ENCODE measurements around the gene HAAO.
"Not testable (repeated sequence)": the region's sequence is repeated elsewhere in the genome, so short reads cannot be mapped to it uniquely, and the experiment has no call there.

The HAAO gene

DNA sequence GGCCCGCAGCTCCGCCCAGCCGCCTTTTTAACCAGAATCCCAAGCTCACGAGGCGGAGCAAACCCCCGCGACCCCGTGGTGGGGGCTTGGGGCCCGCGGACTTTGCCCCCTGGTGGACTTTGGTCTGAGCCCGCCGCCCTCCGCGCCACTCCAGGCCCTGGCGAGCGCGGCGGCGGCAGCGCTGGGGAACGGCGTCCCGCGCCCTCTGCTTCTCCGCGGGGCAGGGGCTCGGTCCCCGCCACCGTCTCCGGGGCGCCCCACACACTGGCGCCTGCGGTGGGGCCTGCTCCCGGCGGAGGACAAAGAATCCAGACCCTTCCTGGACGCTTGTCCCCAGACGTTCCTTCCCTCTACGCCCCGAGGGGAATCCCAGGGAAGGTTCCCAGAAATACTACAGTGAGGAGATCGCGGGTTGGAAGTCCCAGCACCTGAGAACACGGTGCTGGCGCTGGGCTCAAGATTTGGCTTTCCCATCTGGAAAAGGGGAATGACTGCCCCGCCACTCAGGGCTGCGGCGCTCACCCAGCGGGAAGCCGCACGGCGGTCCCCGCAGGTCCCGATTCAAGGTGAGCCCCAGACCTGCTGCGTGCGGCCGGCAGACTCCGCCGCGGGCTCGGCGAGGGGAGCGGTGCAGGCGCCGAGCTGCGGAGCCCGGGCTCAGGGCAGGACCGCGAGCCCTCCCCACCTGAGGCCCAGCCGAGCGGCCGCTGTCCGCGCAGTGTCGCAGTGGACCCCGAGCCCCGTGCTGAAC, at the start of gene HAAO:
Gene HAAO (minus strand): TSS at position 1 of the 751 bp plus-strand sequence. CDS start 47 bp downstream, outside the sequence.
- peaks cover 22% of the 10 kb centered on the region for H3K27me3 ChIP-seq (replicated peaks; ENCODE audit: control insufficient read depth, insufficient read depth, low read length)
- no peaks in the 10 kb centered on the region for H3K4me1 ChIP-seq (ENCODE audit: control insufficient read depth, insufficient read depth, low read length)
- DNase-seq (ENCODE audit: low read depth): no peak
- H3K9me3 ChIP-seq (ENCODE audit: control insufficient read depth, low read length): no peaks in the 10 kb centered on the region
- no peaks in the 10 kb centered on the region for H3K36me3 ChIP-seq (ENCODE audit: control insufficient read depth, insufficient read depth, low read length, severe bottlenecking)
- peak within 1 kb of the TSS; percentile 25 for H3K9ac ChIP-seq (ENCODE audit: low read length)
- H3K4me3 ChIP-seq (ENCODE audit: low read length): peak within 1 kb of the TSS; percentile 72

DNA sequence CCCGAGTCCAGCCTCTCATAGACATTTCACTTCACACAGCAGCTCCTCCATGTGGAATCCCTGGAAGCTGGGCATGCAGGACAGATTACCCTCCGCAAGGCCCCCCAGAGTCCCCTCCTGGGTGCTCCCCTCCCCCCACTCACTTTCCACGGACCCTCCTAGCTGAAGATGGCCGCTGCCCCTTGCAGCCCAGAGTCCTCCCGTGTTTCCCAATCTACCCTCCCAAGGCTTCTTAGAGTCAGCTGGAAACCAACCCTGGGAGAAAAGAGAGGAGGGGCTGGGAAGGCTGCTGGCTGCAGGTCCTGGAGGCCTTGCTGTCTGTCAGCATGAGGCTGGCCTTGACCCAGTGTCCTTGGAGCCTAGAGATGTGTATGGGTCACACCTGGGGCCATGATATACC, 49.0 kb upstream of the HAAO start:
- DNase-seq (ENCODE audit: low read depth): no peak
- Histone ChIP-seq H3K9ac (ENCODE audit: low read length) (no peak overlapping the region), H3K4me1 (ENCODE audit: control insufficient read depth, insufficient read depth, low read length) (peaks cover 44% of the 10 kb centered on the region), H3K4me3 (ENCODE audit: low read length) (no peak overlapping the region), H3K36me3 (ENCODE audit: control insufficient read depth, insufficient read depth, low read length, severe bottlenecking) (no peaks in the 10 kb centered on the region), H3K27me3 (replicated peaks; ENCODE audit: control insufficient read depth, insufficient read depth, low read length) (no peaks in the 10 kb centered on the region), H3K9me3 (ENCODE audit: control insufficient read depth, low read length) (no peaks in the 10 kb centered on the region)

GRCh38 chr2:42840760-42841159, 48.4 kb upstream of the HAAO start:
- no peak for DNase-seq (ENCODE audit: low read depth)
- H3K27me3 ChIP-seq (replicated peaks; ENCODE audit: control insufficient read depth, insufficient read depth, low read length): no peaks in the 10 kb centered on the region
- no peaks in the 10 kb centered on the region for H3K36me3 ChIP-seq (ENCODE audit: control insufficient read depth, insufficient read depth, low read length, severe bottlenecking)
- no peaks in the 10 kb centered on the region for H3K9me3 ChIP-seq (ENCODE audit: control insufficient read depth, low read length)
- H3K9ac ChIP-seq (ENCODE audit: low read length): peak overlapping the region; percentile 10
- peaks cover 43% of the 10 kb centered on the region for H3K4me1 ChIP-seq (ENCODE audit: control insufficient read depth, insufficient read depth, low read length)
- H3K4me3 ChIP-seq (ENCODE audit: low read length): no peak overlapping the region

DNA sequence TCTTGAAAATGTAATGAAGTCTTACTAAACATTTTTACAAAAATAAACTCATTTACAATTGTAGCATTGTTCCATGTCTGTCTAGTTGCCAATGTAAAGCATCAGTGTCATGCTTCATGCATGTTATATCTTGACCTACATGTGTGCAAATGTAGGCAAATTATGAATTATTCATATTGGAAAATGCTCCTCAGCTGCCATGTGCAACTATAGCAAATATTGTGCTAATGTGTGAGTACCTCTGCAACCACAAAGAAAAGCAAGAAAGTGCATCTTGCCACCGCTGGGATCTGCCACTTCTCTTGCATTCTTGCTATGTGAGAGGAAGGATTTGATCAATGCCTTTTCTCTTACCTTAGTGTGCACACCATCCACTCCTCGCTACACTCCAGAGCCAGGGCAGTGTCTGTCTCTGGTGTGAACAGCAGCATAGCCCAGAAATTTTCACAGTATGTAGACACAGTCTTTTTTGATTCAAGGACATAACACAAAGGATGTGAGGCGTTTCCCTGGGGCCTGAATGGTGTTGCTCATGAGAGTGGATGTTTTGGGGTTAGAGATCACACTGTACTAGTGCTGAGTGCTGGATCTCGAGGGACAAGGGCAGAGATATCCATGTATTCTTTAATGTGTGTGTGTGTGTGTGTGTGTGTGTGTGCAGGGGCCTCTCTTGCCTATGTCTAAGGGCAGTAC, 47.6 kb upstream of the HAAO start:
- Histone ChIP-seq H3K9ac (ENCODE audit: low read length) (peak overlapping the region; percentile 10), H3K36me3 (ENCODE audit: control insufficient read depth, insufficient read depth, low read length, severe bottlenecking) (no peaks in the 10 kb centered on the region), H3K4me1 (ENCODE audit: control insufficient read depth, insufficient read depth, low read length) (peaks cover 35% of the 10 kb centered on the region), H3K9me3 (ENCODE audit: control insufficient read depth, low read length) (no peaks in the 10 kb centered on the region), H3K4me3 (ENCODE audit: low read length) (no peak overlapping the region), H3K27me3 (replicated peaks; ENCODE audit: control insufficient read depth, insufficient read depth, low read length) (no peaks in the 10 kb centered on the region)
- DNase-seq (ENCODE audit: low read depth): no peak

- DNase-seq (ENCODE audit: low read depth): no peak
Observed at GRCh38 chr2:42838133-42838532, 45.8 kb upstream of the HAAO start.

GRCh38 chr2:42835577-42836371, 43.4 kb upstream of the HAAO start:
- Histone ChIP-seq H3K9ac (ENCODE audit: low read length) (peak overlapping the region; percentile 23), H3K9me3 (ENCODE audit: control insufficient read depth, low read length) (no peaks in the 10 kb centered on the region), H3K36me3 (ENCODE audit: control insufficient read depth, insufficient read depth, low read length, severe bottlenecking) (no peaks in the 10 kb centered on the region), H3K27me3 (replicated peaks; ENCODE audit: control insufficient read depth, insufficient read depth, low read length) (no peaks in the 10 kb centered on the region), H3K4me1 (ENCODE audit: control insufficient read depth, insufficient read depth, low read length) (peaks cover 16% of the 10 kb centered on the region), H3K4me3 (ENCODE audit: low read length) (no peak overlapping the region)
- peak; percentile 92 for DNase-seq (ENCODE audit: low read depth)

More at GRCh38 chr2:42838133-42838532, 45.8 kb upstream of the HAAO start:
- H3K4me3 ChIP-seq (ENCODE audit: low read length): no peak overlapping the region
- no peaks in the 10 kb centered on the region for H3K27me3 ChIP-seq (replicated peaks; ENCODE audit: control insufficient read depth, insufficient read depth, low read length)
- H3K9me3 ChIP-seq (ENCODE audit: control insufficient read depth, low read length): no peaks in the 10 kb centered on the region
- no peak overlapping the region for H3K9ac ChIP-seq (ENCODE audit: low read length)
- H3K4me1 ChIP-seq (ENCODE audit: control insufficient read depth, insufficient read depth, low read length): peaks cover 26% of the 10 kb centered on the region
- no peaks in the 10 kb centered on the region for H3K36me3 ChIP-seq (ENCODE audit: control insufficient read depth, insufficient read depth, low read length, severe bottlenecking)

- Histone ChIP-seq H3K4me3 (ENCODE audit: low read length) (no peak overlapping the region), H3K27me3 (replicated peaks; ENCODE audit: control insufficient read depth, insufficient read depth, low read length) (no peaks in the 10 kb centered on the region), H3K4me1 (ENCODE audit: control insufficient read depth, insufficient read depth, low read length) (peaks cover 20% of the 10 kb centered on the region), H3K9ac (ENCODE audit: low read length) (no peak overlapping the region), H3K36me3 (ENCODE audit: control insufficient read depth, insufficient read depth, low read length, severe bottlenecking) (no peaks in the 10 kb centered on the region), H3K9me3 (ENCODE audit: control insufficient read depth, low read length) (no peaks in the 10 kb centered on the region)
- no peak for DNase-seq (ENCODE audit: low read depth)
Observed at GRCh38 chr2:42834161-42834560, 41.8 kb upstream of the HAAO start.

GRCh38 chr2:42832289-42832634, 39.9 kb upstream of the HAAO start:
- Histone ChIP-seq H3K9me3 (ENCODE audit: control insufficient read depth, low read length) (no peaks in the 10 kb centered on the region), H3K36me3 (ENCODE audit: control insufficient read depth, insufficient read depth, low read length, severe bottlenecking) (no peaks in the 10 kb centered on the region), H3K4me1 (ENCODE audit: control insufficient read depth, insufficient read depth, low read length) (peaks cover 31% of the 10 kb centered on the region), H3K9ac (ENCODE audit: low read length) (no peak overlapping the region), H3K27me3 (replicated peaks; ENCODE audit: control insufficient read depth, insufficient read depth, low read length) (no peaks in the 10 kb centered on the region), H3K4me3 (ENCODE audit: low read length) (no peak overlapping the region)
- DNase-seq (ENCODE audit: low read depth): no peak

DNA sequence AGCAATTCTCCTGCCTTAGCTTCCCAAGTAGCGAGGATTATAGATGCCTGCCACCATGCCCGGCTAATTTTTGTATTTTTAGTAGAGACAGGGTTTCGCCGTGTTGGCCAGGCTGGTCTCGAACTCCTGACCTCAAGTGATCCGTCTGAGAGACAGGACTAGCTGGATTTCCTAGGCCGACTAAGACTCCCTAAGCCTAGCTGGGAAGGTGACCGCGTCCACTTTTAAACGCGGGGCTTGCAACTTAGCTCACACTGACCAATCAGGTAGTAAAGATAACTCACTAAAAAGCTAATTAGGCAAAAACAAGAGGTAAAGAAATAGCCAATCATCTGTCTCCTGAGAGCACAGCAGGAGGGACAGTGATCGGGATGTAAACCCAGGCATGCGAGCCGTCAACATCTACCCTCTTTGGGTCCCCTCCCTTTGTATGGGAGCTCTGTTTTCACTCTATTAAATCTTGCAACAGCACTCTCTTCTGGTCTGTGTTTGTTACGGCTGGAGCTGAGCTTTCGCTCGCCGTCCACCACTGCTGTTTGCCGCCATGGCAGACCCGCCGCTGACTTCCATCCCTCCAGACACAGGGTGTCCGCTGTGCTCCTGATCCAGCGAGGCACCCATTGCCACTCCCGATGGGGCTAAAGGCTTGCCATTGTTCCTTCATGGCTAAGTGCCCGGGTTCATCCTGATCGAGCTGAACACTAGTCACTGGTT, 39.3 kb upstream of the HAAO start:
- DNase-seq (ENCODE audit: low read depth); H3K36me3 ChIP-seq (ENCODE audit: control insufficient read depth, insufficient read depth, low read length, severe bottlenecking); H3K9ac ChIP-seq (ENCODE audit: low read length); H3K4me3 ChIP-seq (ENCODE audit: low read length); H3K27me3 ChIP-seq (replicated peaks; ENCODE audit: control insufficient read depth, insufficient read depth, low read length); H3K9me3 ChIP-seq (ENCODE audit: control insufficient read depth, low read length): not testable (repeated sequence)
- peaks cover 31% of the 10 kb centered on the region for H3K4me1 ChIP-seq (ENCODE audit: control insufficient read depth, insufficient read depth, low read length)

DNA sequence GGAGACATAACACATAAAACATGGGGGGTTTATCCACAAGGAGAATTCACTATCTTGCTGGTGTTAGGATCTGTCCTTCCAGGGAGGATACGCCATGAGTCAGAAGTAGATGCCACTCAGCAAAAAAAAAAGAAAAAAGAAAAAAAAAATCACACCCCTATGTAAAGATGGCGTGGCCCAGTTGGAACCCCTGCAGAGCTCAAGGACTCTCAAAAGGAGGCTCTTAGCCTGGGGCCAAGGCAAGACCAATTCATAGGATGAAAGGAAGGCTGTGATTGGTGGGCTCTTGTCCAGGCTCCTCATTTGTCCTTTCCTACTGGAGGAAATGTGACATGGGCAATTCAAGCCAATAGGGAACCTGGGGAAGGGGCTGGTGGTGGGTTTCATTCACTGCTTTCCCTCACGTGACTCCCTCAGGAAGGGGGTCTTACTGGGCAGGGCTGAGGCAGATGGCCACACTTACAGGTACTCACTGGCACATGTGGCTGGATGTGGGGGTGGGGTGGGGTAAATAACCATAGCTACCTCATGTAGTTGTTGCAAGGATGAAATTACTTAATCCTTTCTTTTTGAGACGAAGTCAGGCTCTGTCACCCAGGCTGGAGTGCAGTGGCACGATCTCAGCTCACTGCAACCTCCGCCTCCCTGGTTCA, 38.7 kb upstream of the HAAO start:
- H3K9ac ChIP-seq (ENCODE audit: low read length): no peak overlapping the region
- no peak overlapping the region for H3K4me3 ChIP-seq (ENCODE audit: low read length)
- no peaks in the 10 kb centered on the region for H3K27me3 ChIP-seq (replicated peaks; ENCODE audit: control insufficient read depth, insufficient read depth, low read length)
- H3K9me3 ChIP-seq (ENCODE audit: control insufficient read depth, low read length): no peaks in the 10 kb centered on the region
- peaks cover 26% of the 10 kb centered on the region for H3K4me1 ChIP-seq (ENCODE audit: control insufficient read depth, insufficient read depth, low read length)
- no peak for DNase-seq (ENCODE audit: low read depth)
- no peaks in the 10 kb centered on the region for H3K36me3 ChIP-seq (ENCODE audit: control insufficient read depth, insufficient read depth, low read length, severe bottlenecking)

Data from adipocyte (in vitro differentiated cells).